HG03378 (cell line): ENCODE results near the gene KRTAP4-7.
"Not testable (repeated sequence)": the region's sequence is repeated elsewhere in the genome, so short reads cannot be mapped to it uniquely, and the experiment has no call there.

ENCODE experiments used
- ATAC-seq: cut with Tn5 transposase; IDR thresholded peaks from one replicate; pipeline ENCODE4 v1.9.1; 2021; ENCODE audit warnings: mild to moderate bottlenecking, moderate library complexity; ENCODE audit not compliant: unreplicated experiment

The KRTAP4-7 gene

DNA sequence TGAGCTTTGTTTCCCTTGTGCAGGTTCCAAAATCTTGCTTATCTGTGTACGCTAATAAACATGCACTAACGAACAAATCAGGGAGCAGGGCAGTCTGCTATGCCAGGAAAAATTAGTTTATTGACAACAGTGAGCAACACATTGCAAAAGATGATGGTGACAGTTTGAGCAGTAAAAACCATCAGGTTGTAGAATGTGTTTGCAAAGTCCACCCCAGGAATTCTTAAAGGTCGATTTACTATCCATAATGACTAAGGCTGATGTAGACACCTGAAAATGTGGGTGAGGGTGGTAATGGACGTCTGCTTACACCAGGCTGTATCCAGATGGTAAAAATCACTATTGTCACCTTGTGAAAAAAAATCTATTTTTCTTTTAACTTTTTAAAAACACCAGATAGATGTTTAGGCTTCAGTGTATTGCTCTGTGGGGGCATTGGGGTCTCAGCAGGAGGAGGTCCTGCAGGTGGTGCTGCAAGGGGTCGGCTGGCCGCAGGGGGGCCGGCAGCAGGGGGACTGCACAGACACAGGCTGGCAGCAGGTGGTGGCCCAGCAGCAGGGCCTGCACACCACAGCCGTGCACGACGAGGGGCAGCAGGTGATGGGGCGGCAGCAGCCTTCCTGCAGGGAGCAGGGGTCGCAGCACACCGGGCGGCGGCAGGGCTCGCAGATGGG, 18.8 kb upstream of the KRTAP4-7 start:
- ATAC-seq: not testable (repeated sequence)

DNA sequence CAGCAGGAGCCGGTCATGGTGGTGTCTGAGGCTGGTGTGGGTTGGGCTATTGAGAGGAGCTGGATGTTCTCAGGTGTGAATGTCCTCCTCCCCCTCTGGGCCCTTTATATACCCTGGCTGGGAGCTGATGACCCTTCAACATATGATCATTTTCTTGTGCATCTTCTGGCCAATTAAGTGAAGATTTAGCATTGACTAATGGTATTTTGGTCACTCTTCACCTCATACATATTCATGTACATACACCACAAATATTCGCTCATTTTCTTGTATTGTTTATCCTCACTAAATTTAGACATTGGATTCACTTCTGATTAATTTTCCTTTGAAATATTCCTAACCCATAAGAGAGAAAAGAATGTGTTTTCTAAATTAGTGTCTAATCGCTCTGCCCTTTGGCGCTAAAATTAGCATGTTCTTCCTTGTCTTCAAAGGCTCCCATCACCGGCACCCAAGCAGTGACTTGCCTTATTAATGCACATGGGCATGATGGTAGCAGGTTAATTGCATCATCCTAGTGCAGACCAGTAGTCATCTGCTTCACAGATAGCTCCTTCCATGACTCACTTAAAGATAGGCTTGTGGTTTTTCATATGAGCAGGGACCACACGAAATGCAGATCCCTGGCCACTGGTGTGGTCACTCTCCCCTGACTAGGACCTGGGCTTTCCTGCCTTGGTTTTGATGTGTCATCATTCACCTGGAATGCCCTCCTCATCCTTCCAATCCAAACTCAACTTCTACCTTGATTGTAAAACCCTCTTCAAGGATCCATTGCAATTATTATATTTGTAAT, 17.9 kb upstream of the KRTAP4-7 start, which contains the start of gene KRTAP2-4:
TSS of gene KRTAP2-4 (minus strand) at position 51 of the 796 bp plus-strand sequence. CDS start at position 17, 34 bp downstream.
- no peak for ATAC-seq

- no peak for ATAC-seq
Measured at GRCh38 chr17:41067281-41067680, 16.7 kb upstream of the KRTAP4-7 start.

GRCh38 chr17:41069031-41069430, 14.9 kb upstream of the KRTAP4-7 start:
- ATAC-seq: no peak

DNA sequence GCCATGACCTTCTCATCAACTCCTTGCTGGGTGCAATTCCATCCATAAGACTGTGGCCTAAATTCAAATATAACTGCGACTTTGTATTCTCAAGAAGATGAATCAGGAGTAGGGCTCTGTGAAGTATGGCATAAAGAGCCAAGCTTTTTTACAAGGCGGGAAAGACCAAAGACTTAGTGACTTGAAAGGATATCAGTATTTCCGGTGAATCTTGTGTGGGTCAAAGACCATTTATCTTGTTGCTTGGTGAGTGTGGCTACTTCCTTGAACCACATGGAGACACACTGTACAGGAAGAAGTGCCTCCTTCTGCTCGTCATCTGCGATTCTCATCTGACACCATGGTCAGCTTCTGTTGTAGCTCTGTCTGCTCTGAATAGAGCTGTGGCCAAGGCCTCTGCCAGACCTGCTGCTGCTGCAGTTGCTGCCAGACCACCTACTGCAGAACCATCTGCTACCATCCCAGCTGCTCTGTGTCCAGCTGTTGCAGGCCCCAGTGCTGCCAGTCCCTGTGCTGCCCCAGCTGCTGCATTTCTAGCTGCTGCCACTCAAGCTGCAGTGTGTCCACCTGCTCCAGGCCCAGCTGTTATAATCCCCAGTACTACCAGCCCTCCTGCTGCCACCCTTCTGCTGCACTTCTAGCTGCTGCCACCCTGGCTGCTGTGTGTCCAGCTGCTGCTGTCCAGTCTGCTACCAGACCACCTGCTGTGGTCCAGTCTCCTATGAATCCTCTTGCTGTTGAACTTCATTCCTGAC, 12.2 kb upstream of the KRTAP4-7 start:
- no peak for ATAC-seq

DNA sequence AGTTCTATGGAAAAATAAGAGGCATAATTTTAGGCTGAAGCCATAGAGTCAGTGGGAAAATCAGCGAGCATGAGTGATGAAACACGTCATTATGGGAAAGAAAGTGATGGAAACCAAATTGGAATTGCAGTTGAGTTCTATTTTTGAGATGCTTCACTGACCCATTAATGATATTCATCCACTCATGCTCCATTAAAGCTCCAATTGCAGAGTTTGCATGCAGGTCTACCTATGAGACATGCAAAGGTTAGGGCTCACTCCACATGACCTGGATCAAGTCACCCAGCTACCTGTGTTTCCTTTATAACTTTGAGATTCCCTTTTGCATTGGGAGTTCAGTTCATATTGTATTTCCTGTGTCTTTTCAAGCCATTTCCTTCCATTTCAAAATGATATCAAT, 10.3 kb upstream of the KRTAP4-7 start:
- ATAC-seq: no peak

DNA sequence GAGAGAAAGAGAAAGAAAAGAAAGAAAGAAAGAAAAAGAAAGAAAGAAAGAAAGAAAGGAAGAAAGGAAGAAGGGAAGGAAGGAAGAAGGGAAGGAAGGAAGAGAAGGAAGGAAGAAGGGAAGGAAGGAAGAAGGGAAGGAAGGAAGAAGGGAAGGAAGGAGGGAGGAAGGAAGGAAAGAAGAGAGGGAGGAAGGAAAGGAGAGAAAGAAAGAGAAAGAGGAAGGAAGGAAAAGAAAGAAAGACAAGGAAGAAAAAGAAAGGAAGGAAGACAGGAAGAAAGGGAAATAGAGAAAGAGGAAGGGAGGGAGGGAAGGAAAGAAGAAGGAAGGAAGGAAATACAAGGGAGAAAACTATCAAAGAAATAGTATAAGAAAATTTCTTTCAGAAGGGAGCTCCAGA, 7.2 kb upstream of the KRTAP4-7 start:
- ATAC-seq: no peak

GRCh38 chr17:41082626-41083025, 1.3 kb upstream of the KRTAP4-7 start:
- ATAC-seq: no peak

DNA sequence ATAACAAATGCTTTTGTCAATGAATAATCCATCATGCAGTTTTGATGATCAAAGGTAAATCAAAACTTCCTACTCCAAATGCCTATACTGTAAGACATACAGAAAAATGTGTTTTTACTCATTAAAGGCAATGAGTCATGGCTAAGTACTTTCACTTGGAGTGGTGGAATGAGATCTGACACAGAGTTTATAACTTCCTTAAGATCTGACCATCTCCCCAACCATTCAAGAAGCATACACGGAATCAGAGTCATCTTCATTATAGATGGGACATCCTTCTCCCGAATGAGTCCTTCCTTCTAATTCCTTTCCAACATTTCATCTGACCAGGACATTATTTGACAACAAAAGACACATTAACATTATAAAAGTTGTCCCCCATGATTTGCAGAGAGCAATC, 523 bp upstream of the KRTAP4-7 start:
- not testable (repeated sequence) for ATAC-seq

DNA sequence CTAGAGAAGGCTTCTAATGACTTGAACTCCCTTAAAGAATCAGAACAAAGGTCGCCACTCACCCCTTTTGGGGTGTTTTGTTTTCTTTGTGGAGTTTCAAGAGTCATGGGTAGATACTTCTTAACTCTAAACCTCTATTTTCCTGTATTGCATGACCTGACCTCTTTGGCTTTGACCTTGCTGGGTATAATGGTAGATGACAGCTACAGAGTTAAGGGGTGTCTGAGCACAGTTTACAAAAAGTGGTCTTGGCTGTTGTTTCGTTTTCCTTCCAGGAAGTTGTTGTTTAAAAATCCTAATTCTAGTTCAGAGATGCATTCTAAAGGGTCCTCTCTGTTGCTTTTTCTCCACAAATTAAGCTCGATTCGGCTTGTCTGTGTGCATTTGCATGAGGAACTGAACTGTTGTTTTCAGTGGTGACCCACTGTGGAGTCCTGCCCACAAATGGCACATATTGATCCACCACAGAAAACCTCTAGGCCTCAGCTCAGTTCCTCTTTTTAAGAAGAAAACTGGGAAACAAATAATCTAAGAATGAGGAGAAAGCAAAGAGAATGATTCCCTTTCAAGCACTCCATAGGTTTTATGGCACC, 4.9 kb downstream of the KRTAP4-7 start:
- not testable (repeated sequence) for ATAC-seq

- ATAC-seq: no peak
Measured at GRCh38 chr17:41096055-41096454, 12.1 kb downstream of the KRTAP4-7 start.

- ATAC-seq: no peak
Measured at GRCh38 chr17:41098042-41098441, 14.1 kb downstream of the KRTAP4-7 start, which contains the start of gene KRTAP4-8. KRTAP4-8 (minus strand) TSS chr17:41098142; CDS start chr17:41098084, 58 bp downstream.

GRCh38 chr17:41098481-41098880, 14.5 kb downstream of the KRTAP4-7 start:
- no peak for ATAC-seq

DNA sequence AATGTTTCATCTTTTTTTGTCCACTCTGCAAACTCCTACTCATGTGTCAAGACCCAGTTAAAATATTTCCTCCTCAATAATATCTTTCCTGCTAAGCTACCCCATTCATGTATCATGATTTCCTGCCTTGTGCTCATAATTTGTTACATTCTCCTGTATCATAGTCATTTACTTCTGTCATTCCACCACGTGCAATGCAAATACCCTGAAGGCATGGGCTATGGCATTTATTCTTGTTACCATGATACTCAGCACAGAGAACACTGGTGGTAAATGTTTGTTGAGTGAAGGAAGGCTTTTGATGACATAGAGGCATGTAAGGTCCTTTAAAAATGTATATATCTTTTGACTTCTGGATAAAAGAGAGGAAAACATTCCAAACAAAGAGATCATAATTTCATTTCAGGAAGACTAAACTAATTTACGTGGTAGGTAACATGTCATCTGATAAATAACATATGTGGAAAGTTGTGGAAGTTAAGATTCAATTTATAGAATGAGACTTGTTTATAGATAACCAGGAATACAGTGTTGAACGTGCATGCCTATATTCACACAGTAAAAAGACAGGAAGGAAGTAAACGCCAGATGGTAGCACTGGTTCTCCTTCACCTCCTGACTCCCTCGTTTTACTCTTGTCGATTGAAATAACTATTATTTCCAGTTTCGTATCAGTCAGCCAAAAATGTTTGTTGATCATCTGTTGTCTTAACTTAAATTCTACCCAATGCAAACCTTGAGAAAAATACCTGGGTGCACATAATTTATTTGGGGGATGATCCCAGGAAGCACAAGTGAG, 15.9 kb downstream of the KRTAP4-7 start:
- not testable (repeated sequence) for ATAC-seq

GRCh38 chr17:41101586-41102259, 17.8 kb downstream of the KRTAP4-7 start, which contains the start of gene KRTAP4-16:
KRTAP4-16 (minus strand) TSS chr17:41102209; CDS start chr17:41102209, 0 bp downstream.
- no peak for ATAC-seq

DNA sequence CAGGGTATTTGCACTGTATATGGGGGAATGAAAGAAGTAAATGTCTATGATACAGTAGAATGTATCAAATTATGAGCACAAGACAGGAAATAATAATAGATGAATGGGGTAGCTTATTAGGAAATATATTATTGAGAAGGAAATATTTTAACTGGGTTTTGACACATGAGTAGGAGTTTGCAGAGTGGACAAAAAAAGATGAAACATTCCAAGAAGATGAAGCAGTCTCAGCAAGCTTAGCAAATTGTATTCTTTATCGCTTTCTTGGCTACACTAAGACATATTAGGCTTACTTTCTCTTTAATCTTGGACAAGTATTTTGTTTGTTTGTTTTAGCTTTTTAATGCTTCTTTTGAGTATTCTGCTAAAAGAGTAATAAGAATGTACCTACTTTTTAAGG, 19.9 kb downstream of the KRTAP4-7 start:
- no peak for ATAC-seq

- ATAC-seq: not testable (repeated sequence)
Measured at GRCh38 chr17:41104386-41105038, 20.6 kb downstream of the KRTAP4-7 start.

GRCh38 chr17:41105347-41105746, 21.4 kb downstream of the KRTAP4-7 start, which contains the start of gene KRTAP4-9:
KRTAP4-9 (plus strand) TSS chr17:41105389; CDS start chr17:41105389, 0 bp downstream.
- ATAC-seq: not testable (repeated sequence)

GRCh38 chr17:41107941-41108450, 24.0 kb downstream of the KRTAP4-7 start:
- no peak for ATAC-seq
